NCI-H1694 treated with DMSO at 0.1 percent for 48 hours (cell line): ENCODE results near the gene TWIST2.

Source experiments
- DNase-seq: peaks from one replicate; lab custom pipeline; 2025; lab: John Stamatoyannopoulos, UW

The TWIST2 gene

GRCh38 chr2:238939521-238940403 lies 91.9 kb downstream of the TWIST2 start:
- no peak for DNase-seq

GRCh38 chr2:238940806-238941205 lies 92.9 kb downstream of the TWIST2 start:
- DNase-seq, result no peak

GRCh38 chr2:238941262-238941792 lies 93.4 kb downstream of the TWIST2 start:
- DNase-seq, result no peak

GRCh38 chr2:238942080-238942725 lies 94.3 kb downstream of the TWIST2 start:
- DNase-seq, result no peak

GRCh38 chr2:238942726-238943300 lies 94.9 kb downstream of the TWIST2 start:
- no peak for DNase-seq

GRCh38 chr2:238943338-238944067 lies 95.6 kb downstream of the TWIST2 start:
- DNase-seq, result no peak

GRCh38 chr2:238945433-238946150 lies 97.7 kb downstream of the TWIST2 start:
- DNase-seq, result no peak

- no peak for DNase-seq
These were observed 98.7 kb downstream of the TWIST2 start for GRCh38 chr2:238946318-238947242.

GRCh38 chr2:238947243-238947760 lies 99.4 kb downstream of the TWIST2 start:
- DNase-seq, result no peak

GRCh38 chr2:238947920-238948710 lies 100.2 kb downstream of the TWIST2 start:
- DNase-seq, result no peak

GRCh38 chr2:238948765-238949641 lies 101.1 kb downstream of the TWIST2 start:
- no peak for DNase-seq

- no peak for DNase-seq
These were observed 101.9 kb downstream of the TWIST2 start for GRCh38 chr2:238949710-238950345.

- no peak for DNase-seq
These were observed 102.7 kb downstream of the TWIST2 start for GRCh38 chr2:238950551-238950950.

- DNase-seq, result no peak
These were observed 104.5 kb downstream of the TWIST2 start for GRCh38 chr2:238952261-238952919.

GRCh38 chr2:238954841-238955591 lies 107.1 kb downstream of the TWIST2 start:
- DNase-seq, result no peak
